Sigmoid colon (tissue), 7 donors: ENCODE results near the gene PRKN. TPM values are rescaled to one million over a fixed set of nuclear protein-coding genes. Genes with fewer than 3 reads are reported as not detected.

Experiments
- DNase-seq: peaks from one replicate; pipeline ENCODE4 v3.0.0-alpha.2; 2019
- H3K27ac ChIP-seq, 4 donors: fragments of 200-600 bp; sonication (generic); one replicate each; pipeline ENCODE4 v1.5.1; 2016 to 2019; ENCODE audit warnings: mild to moderate bottlenecking in 1 of 4
- H3K27me3 ChIP-seq, 3 donors: fragments of 200-600 bp; sonication (generic); one replicate each; pipeline ENCODE4 v1.5.1; 2019; ENCODE audit warnings: mild to moderate bottlenecking in 1 of 3
- H3K36me3 ChIP-seq, 4 donors: fragments of 200-600 bp; sonication (generic); one replicate each; pipeline ENCODE4 v1.5.1; 2016 to 2019
- H3K4me1 ChIP-seq, 4 donors: fragments of 200-600 bp; sonication (generic); one replicate each; pipeline ENCODE4 v1.5.1; 2017 to 2019
- H3K4me3 ChIP-seq, 4 donors: fragments of 200-600 bp; sonication (generic); one replicate each; pipeline ENCODE4 v1.5.1; 2017 to 2019; ENCODE audit warnings: mild to moderate bottlenecking in 2 of 4, moderate library complexity in 1 of 4
- H3K9me3 ChIP-seq, 4 donors: fragments of 200-600 bp in 3 of 4; sonication (generic) in 3 of 4; one replicate each; pipeline versions ENCODE4 v1.5.1 to v1.6.1; 2013 to 2019
- EP300 ChIP-seq, 4 donors: sonication (generic); formaldehyde crosslinking; IDR thresholded peaks; one replicate each; pipeline ENCODE4 v1.6.1; 2017; ENCODE audit warnings: antibody characterized with exemption in 4 of 4
- POLR2A ChIP-seq, 2 donors: fragments of 450-650 bp; IDR thresholded peaks; one replicate each; pipeline ENCODE4 v1.6.1; 2016; ENCODE audit warnings: antibody characterized with exemption in 2 of 2, mild to moderate bottlenecking in 2 of 2, moderate library complexity in 2 of 2
- POLR2AphosphoS5 ChIP-seq, 4 donors: sonication (generic); formaldehyde crosslinking; IDR thresholded peaks; one replicate each; pipeline ENCODE4 v1.6.1; 2017; ENCODE audit warnings: antibody characterized with exemption in 4 of 4
- WGBS, 2 donors: extraction: QIAGEN DNeasy Blood & Tissue Kit; methylation state at CpG; one replicate each; pipeline ENCODE4 v1.1.7; 2013; 5-methylcytosine and 5-hydroxymethylcytosine counted together
- intact Hi-C: fragments of 100-400 bp; cut with DNase I; formaldehyde crosslinking; loops from one replicate; pipeline ENCODE4 v1.15.1; 2023
- polyA plus RNA-seq, 3 donors: library from polyadenylated mRNA; stranded (reverse); fragments of 200-250 nt; gene quantifications; one replicate each; pipeline ENCODE4 v1.2.3, GENCODE V29; 2013
- total RNA-seq, 4 donors: library from RNA; depleted of rRNA; stranded (reverse); fragments of >200 nt; gene quantifications; one replicate each; pipeline ENCODE4 v1.1.0, GENCODE V29; 2016
- TF ChIP-seq, protein P1 (sequence below), 4 experiments: fragments of 450-650 bp in 3 of 4; fragments of 200-600 bp in 1 of 4; IDR thresholded peaks; one replicate each; pipeline ENCODE4 v1.5.1; 2016 to 2019; ENCODE audit warnings: antibody characterized with exemption in 4 of 4, mild to moderate bottlenecking in 3 of 4, moderate library complexity in 2 of 4
- donor health status: healthy with polysubstance abuse.
- donor health status: Bipolar disorder and iron deficiency.
- donor health status: healthy.

PRKN gene
- total and polyA plus RNA-seq, 7 donors: 0.38 to 173 (median 9.7) TPM

DNA sequence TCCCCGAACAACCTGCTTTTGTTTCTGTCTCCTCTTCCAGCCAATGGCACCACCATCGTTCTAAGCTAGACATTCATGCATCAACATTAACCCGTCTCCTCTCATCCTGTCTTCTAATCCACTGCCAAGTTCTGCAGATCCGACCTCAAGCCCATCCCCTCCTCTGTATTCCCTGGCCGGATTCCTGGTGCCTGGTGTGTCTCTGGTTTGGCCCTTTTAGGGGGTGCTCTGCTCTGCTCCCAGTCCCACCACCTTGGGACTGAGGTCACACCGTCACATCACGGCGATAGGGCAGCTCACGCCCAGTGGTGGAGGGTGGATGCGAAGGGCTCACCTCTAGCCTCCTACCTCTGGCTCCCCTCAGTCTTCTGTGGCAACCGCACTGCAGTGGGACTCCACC is 1351.2 kb downstream of the PRKN start:
- Histone ChIP-seq H3K27ac (no peak overlapping the region), H3K36me3 (no peaks in the 10 kb centered on the region), H3K9me3 (no peaks in the 10 kb centered on the region), H3K4me1 (peaks cover 0 to 6% (median 0%) of the 10 kb centered on the region in 4 donors), H3K4me3 (no peak overlapping the region), H3K27me3 (no peaks in the 10 kb centered on the region)
- WGBS, 2 donors: 88 to 93% methylated on average over 11 of the region's 11 CpGs
- DNase-seq: no peak
- intact Hi-C loops: loop anchor here (10.0 kb wide), 1 partner anchor 272 kb away; no protein-coding TSS in a partner anchor
- no peak for TF ChIP-seq POLR2AphosphoS5 (IDR thresholded peaks at IDR 0.05)
- no peak for TF ChIP-seq POLR2A (IDR thresholded peaks at IDR 0.05)
- TF ChIP-seq EP300 (IDR thresholded peaks at IDR 0.05): no peak
- TF ChIP-seq, protein P1, sequence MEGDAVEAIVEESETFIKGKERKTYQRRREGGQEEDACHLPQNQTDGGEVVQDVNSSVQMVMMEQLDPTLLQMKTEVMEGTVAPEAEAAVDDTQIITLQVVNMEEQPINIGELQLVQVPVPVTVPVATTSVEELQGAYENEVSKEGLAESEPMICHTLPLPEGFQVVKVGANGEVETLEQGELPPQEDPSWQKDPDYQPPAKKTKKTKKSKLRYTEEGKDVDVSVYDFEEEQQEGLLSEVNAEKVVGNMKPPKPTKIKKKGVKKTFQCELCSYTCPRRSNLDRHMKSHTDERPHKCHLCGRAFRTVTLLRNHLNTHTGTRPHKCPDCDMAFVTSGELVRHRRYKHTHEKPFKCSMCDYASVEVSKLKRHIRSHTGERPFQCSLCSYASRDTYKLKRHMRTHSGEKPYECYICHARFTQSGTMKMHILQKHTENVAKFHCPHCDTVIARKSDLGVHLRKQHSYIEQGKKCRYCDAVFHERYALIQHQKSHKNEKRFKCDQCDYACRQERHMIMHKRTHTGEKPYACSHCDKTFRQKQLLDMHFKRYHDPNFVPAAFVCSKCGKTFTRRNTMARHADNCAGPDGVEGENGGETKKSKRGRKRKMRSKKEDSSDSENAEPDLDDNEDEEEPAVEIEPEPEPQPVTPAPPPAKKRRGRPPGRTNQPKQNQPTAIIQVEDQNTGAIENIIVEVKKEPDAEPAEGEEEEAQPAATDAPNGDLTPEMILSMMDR (IDR thresholded peaks at IDR 0.05): no peak

DNA sequence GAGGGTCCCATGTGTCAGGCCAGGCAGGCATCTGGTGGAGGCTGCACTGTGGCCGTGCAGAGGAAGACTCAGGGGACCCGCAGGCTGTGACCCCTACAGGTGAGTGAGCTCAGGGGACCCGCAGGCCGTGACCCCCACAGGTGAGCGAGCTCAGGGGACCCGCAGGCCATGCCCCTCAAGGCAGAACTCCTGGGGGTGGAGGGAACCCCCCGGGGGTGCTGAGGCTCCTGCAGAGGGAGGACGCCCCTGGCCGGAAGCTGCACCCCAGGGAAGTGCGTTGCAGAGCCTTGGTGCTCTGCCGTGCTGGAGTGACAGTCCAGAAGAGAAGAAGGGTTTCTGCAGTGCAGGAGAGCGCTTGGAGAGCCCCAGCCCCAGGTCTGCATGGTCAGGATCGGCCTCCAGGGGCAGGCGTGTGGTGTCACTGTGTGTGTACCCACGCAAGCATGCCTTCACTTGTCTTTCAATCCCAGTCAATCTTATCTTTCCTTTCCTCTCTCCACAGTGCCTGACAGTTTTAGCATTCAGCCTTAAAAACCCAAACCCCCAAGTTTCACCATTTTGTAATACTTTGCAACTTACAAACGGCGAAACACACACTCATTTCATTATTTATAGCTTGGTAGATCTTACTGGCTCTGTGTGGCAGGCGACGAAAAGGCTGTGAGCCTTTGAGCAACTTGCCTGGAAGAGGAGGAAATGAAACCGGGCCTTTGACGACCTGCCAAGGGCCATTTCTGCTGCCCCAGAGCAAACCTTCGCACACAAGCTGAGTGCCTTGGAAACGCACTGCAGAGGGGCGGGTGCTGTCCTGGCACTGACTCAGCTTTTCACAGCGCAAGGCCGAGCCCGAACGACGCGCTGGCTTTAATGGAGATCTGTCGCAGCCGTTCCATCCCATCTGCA is 1352.3 kb downstream of the PRKN start:
- no peaks in the 10 kb centered on the region for H3K9me3 ChIP-seq
- H3K27ac ChIP-seq: no peak overlapping the region
- no peaks in the 10 kb centered on the region for H3K36me3 ChIP-seq
- peaks cover 0 to 6% (median 0%) of the 10 kb centered on the region in 4 donors for H3K4me1 ChIP-seq
- TF ChIP-seq, protein P1 (IDR thresholded peaks at IDR 0.05): peak in 1 of 4 experiments; percentile 14
- no peak for TF ChIP-seq POLR2A (IDR thresholded peaks at IDR 0.05)
- H3K4me3 ChIP-seq: peak overlapping the region in 2 of 4 donors; percentile 5 to 8
- DNase-seq: peak; percentile 76
- 27 to 62% methylated on average over 32 of the region's 32 CpGs for WGBS, 2 donors
- H3K27me3 ChIP-seq: no peaks in the 10 kb centered on the region
- intact Hi-C loops: loop anchor here (5.0 to 10.0 kb wide), 3 partner anchors 270 to 643 kb away; partner anchors contain the start of gene MAP3K4

DNA sequence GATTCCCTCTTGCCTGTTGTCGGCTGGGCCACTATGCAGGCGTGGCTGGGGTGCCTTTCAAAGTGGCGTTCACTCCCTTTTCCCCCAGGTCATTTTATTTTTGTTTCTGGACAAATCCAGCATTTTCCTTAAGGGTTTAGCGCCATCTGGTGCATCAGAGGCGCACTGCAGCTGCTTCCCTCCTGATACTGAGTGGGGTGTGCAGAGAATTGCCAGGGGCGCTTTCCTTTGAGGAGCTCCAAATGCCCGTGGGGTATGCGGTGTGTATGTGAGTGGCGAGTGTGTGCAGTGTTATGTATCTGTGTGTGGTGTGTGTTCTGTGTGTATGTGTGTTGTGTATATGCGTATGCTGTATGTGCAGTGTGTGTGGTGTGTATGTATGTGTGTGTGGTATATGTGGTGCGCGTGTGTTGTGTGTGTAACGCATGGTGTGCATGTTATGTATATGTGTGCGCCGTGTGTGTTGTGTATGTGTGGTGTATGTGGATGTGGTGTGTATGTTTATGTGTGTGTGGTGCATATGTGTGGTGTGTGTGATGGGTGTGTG is 1353.6 kb downstream of the PRKN start:
- WGBS, 2 donors: 35 to 41% methylated on average over 15 of the region's 15 CpGs
- Histone ChIP-seq H3K4me3 (no peak overlapping the region), H3K27ac (no peak overlapping the region), H3K9me3 (no peaks in the 10 kb centered on the region), H3K4me1 (peaks cover 0 to 6% (median 0%) of the 10 kb centered on the region in 4 donors), H3K36me3 (no peaks in the 10 kb centered on the region), H3K27me3 (no peaks in the 10 kb centered on the region)
- intact Hi-C loops: loop anchor here (1.0 to 10.0 kb wide), 5 partner anchors 233 to 642 kb away; partner anchors contain the start of gene MAP3K4
- DNase-seq: peak; percentile 78
- TF ChIP-seq POLR2A (IDR thresholded peaks at IDR 0.05): no peak
- TF ChIP-seq, protein P1 (IDR thresholded peaks at IDR 0.05): peak; percentile 87 to 97 (median 91)
- no peak for TF ChIP-seq EP300 (IDR thresholded peaks at IDR 0.05)
- TF ChIP-seq POLR2AphosphoS5 (IDR thresholded peaks at IDR 0.05): no peak

DNA sequence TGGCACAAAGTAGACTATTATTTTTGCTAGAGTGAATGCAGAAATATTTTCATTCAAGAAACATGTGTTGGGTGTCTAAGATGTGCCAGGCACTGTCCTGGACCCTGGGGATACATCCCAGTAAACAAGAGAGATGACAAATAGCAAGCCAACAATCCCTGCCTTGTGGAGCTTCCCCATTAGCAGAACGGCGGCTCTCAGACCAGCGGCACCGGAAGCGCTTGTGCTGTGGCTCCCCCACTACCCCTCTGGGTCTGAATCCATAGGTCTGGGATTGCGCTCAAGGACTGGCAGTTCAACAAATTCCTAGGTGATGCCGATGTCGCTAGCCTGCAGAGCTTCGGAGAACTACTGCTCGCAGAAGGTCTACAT is 1355.2 kb downstream of the PRKN start:
- WGBS, 2 donors: 94 to 95% methylated on average over 10 of the region's 10 CpGs
- no peak for DNase-seq

More for the DNA sequence above, 1355.2 kb downstream of the PRKN start:
- Histone ChIP-seq H3K27me3 (no peaks in the 10 kb centered on the region), H3K4me3 (no peak overlapping the region), H3K4me1 (peaks cover 0 to 6% (median 0%) of the 10 kb centered on the region in 4 donors), H3K27ac (no peak overlapping the region), H3K36me3 (no peaks in the 10 kb centered on the region), H3K9me3 (no peaks in the 10 kb centered on the region)
- intact Hi-C loops: loop anchor here (2.0 to 10.0 kb wide), 4 partner anchors 232 to 640 kb away; partner anchors contain the start of gene MAP3K4
- TF ChIP-seq POLR2A (IDR thresholded peaks at IDR 0.05) (no peak), POLR2AphosphoS5 (IDR thresholded peaks at IDR 0.05) (no peak), EP300 (IDR thresholded peaks at IDR 0.05) (no peak)
- TF ChIP-seq, protein P1 (IDR thresholded peaks at IDR 0.05): no peak
